ENCODE results near the gene MEOX1. TPM values are rescaled to one million over a fixed set of nuclear protein-coding genes. Genes with fewer than 3 reads are reported as not detected.

Gene MEOX1
- total and polyA plus RNA-seq, 2 donors: 9.3 to 11.6 TPM

GRCh38 chr17:43671755-43672519 is 10.2 kb upstream of the MEOX1 start:
- Histone ChIP-seq H3K27ac (ENCODE audit: low read depth) (no peak overlapping the region), H3K4me1 (ENCODE audit: insufficient read depth) (no peaks in the 10 kb centered on the region), H3K36me3 (ENCODE audit: insufficient read depth) (no peaks in the 10 kb centered on the region), H3K4me3 (ENCODE audit: low read depth, low read length) (no peak overlapping the region)
- no peak for DNase-seq (ENCODE audit: extremely low spot score)
- 93% methylated on average over 3 of the region's 3 CpGs for WGBS

- H3K4me1 ChIP-seq (ENCODE audit: insufficient read depth): no peaks in the 10 kb centered on the region
- H3K4me3 ChIP-seq (ENCODE audit: low read depth, low read length): no peak overlapping the region
- no peaks in the 10 kb centered on the region for H3K36me3 ChIP-seq (ENCODE audit: insufficient read depth)
- 57% methylated on average over 6 of the region's 6 CpGs for WGBS
- DNase-seq (ENCODE audit: extremely low spot score): no peak
- no peak overlapping the region for H3K27ac ChIP-seq (ENCODE audit: low read depth)
Observed at GRCh38 chr17:43671031-43671692, 9.4 kb upstream of the MEOX1 start.

GRCh38 chr17:43670645-43671030 is 8.9 kb upstream of the MEOX1 start:
- whole genome bisulfite sequencing: 87% methylated on average over 1 of the region's 1 CpG
- no peak for DNase-seq (ENCODE audit: extremely low spot score)
- no peaks in the 10 kb centered on the region for H3K36me3 ChIP-seq (ENCODE audit: insufficient read depth)
- H3K4me3 ChIP-seq (ENCODE audit: low read depth, low read length): no peak overlapping the region
- no peak overlapping the region for H3K27ac ChIP-seq (ENCODE audit: low read depth)
- H3K4me1 ChIP-seq (ENCODE audit: insufficient read depth): no peaks in the 10 kb centered on the region

GRCh38 chr17:43669971-43670644 is 8.4 kb upstream of the MEOX1 start:
- Histone ChIP-seq H3K27ac (ENCODE audit: low read depth) (no peak overlapping the region), H3K4me1 (ENCODE audit: insufficient read depth) (no peaks in the 10 kb centered on the region), H3K4me3 (ENCODE audit: low read depth, low read length) (no peak overlapping the region), H3K36me3 (ENCODE audit: insufficient read depth) (no peaks in the 10 kb centered on the region)
- DNase-seq (ENCODE audit: extremely low spot score): no peak
- 80% methylated on average over 10 of the region's 10 CpGs for WGBS

- Histone ChIP-seq H3K4me1 (ENCODE audit: insufficient read depth) (no peaks in the 10 kb centered on the region), H3K4me3 (ENCODE audit: low read depth, low read length) (no peak overlapping the region), H3K36me3 (ENCODE audit: insufficient read depth) (no peaks in the 10 kb centered on the region), H3K27ac (ENCODE audit: low read depth) (no peak overlapping the region)
- WGBS: 77% methylated on average over 3 of the region's 3 CpGs
- DNase-seq (ENCODE audit: extremely low spot score): no peak
Observed at GRCh38 chr17:43667947-43668348, 6.2 kb upstream of the MEOX1 start.

- 87% methylated on average over 7 of the region's 7 CpGs for WGBS
- Histone ChIP-seq H3K36me3 (ENCODE audit: insufficient read depth) (no peaks in the 10 kb centered on the region), H3K27ac (ENCODE audit: low read depth) (no peak overlapping the region)
Observed at GRCh38 chr17:43667506-43667905, 5.8 kb upstream of the MEOX1 start.

GRCh38 chr17:43665937-43666236 is 4.2 kb upstream of the MEOX1 start:
- DNase-seq (ENCODE audit: extremely low spot score): no peak
- no peaks in the 10 kb centered on the region for H3K36me3 ChIP-seq (ENCODE audit: insufficient read depth)
- no peak overlapping the region for H3K27ac ChIP-seq (ENCODE audit: low read depth)
- H3K4me1 ChIP-seq (ENCODE audit: insufficient read depth): no peaks in the 10 kb centered on the region
- no peak overlapping the region for H3K4me3 ChIP-seq (ENCODE audit: low read depth, low read length)
- 86% methylated on average over 4 of the region's 4 CpGs for WGBS

More at GRCh38 chr17:43667506-43667905, 5.8 kb upstream of the MEOX1 start:
- Histone ChIP-seq H3K4me1 (ENCODE audit: insufficient read depth) (no peaks in the 10 kb centered on the region), H3K4me3 (ENCODE audit: low read depth, low read length) (no peak overlapping the region)
- DNase-seq (ENCODE audit: extremely low spot score): no peak

- no peak overlapping the region for H3K4me3 ChIP-seq (ENCODE audit: low read depth, low read length)
- DNase-seq (ENCODE audit: extremely low spot score): no peak
- no peaks in the 10 kb centered on the region for H3K4me1 ChIP-seq (ENCODE audit: insufficient read depth)
- 71% methylated on average over 26 of the region's 26 CpGs for WGBS
- no peaks in the 10 kb centered on the region for H3K36me3 ChIP-seq (ENCODE audit: insufficient read depth)
- no peak overlapping the region for H3K27ac ChIP-seq (ENCODE audit: low read depth)
Observed at GRCh38 chr17:43665084-43665936, 3.6 kb upstream of the MEOX1 start.

- DNase-seq (ENCODE audit: extremely low spot score): no peak
- Histone ChIP-seq H3K36me3 (ENCODE audit: insufficient read depth) (no peaks in the 10 kb centered on the region), H3K4me3 (ENCODE audit: low read depth, low read length) (no peak overlapping the region), H3K27ac (ENCODE audit: low read depth) (no peak overlapping the region), H3K4me1 (ENCODE audit: insufficient read depth) (no peaks in the 10 kb centered on the region)
- WGBS: 79% methylated on average over 12 of the region's 12 CpGs
Observed at GRCh38 chr17:43664096-43664495, 2.4 kb upstream of the MEOX1 start.

GRCh38 chr17:43663383-43663782 is 1.7 kb upstream of the MEOX1 start:
- no peaks in the 10 kb centered on the region for H3K36me3 ChIP-seq (ENCODE audit: insufficient read depth)
- no peak for DNase-seq (ENCODE audit: extremely low spot score)
- WGBS: 84% methylated on average over 4 of the region's 4 CpGs
- H3K4me1 ChIP-seq (ENCODE audit: insufficient read depth): no peaks in the 10 kb centered on the region
- H3K27ac ChIP-seq (ENCODE audit: low read depth): no peak overlapping the region
- H3K4me3 ChIP-seq (ENCODE audit: low read depth, low read length): no peak overlapping the region

GRCh38 chr17:43662413-43663141 is 855 bp upstream of the MEOX1 start:
- WGBS: 55% methylated on average over 12 of the region's 12 CpGs
- Histone ChIP-seq H3K4me1 (ENCODE audit: insufficient read depth) (no peaks in the 10 kb centered on the region), H3K36me3 (ENCODE audit: insufficient read depth) (no peaks in the 10 kb centered on the region), H3K27ac (ENCODE audit: low read depth) (no peak overlapping the region), H3K4me3 (ENCODE audit: low read depth, low read length) (no peak overlapping the region)
- DNase-seq (ENCODE audit: extremely low spot score): no peak

GRCh38 chr17:43660816-43661493 is 767 bp downstream of the MEOX1 start:
- Histone ChIP-seq H3K36me3 (ENCODE audit: insufficient read depth) (no peaks in the 10 kb centered on the region), H3K4me1 (ENCODE audit: insufficient read depth) (no peaks in the 10 kb centered on the region), H3K27ac (ENCODE audit: low read depth) (no peak overlapping the region), H3K4me3 (ENCODE audit: low read depth, low read length) (no peak overlapping the region)
- 58% methylated on average over 16 of the region's 16 CpGs for WGBS
- DNase-seq (ENCODE audit: extremely low spot score): no peak
